Tibial artery (tissue), 4 donors: ENCODE results near the gene ATP13A3.

Source experiments
- DNase-seq, 2 donors: peaks; one replicate each; pipeline ENCODE4 v3.0.0-alpha.2; 2019
- H3K27ac ChIP-seq, 2 donors: fragments of 200-600 bp; sonication (generic) in 1 of 2; 1 replicate in 1 of 2; 2 replicates in 1 of 2; pipeline ENCODE4 v1.5.1; 2018 to 2019; ENCODE audit warnings: mild to moderate bottlenecking in 1 of 2
- H3K27me3 ChIP-seq, 2 donors: fragments of 200-600 bp; sonication (generic) in 1 of 2; one replicate each; pipeline versions ENCODE4 v1.5.1 to v1.6.0; 2016 to 2019
- H3K36me3 ChIP-seq, 3 donors: fragments of 200-600 bp; sonication (generic) in 2 of 3; one replicate each; pipeline ENCODE4 v1.5.1; 2016 to 2019; ENCODE audit warnings: mild to moderate bottlenecking in 2 of 3
- H3K4me1 ChIP-seq, 4 donors: fragments of 200-600 bp; sonication (generic) in 2 of 4; 1 replicate in 3 of 4; 2 replicates in 1 of 4; pipeline ENCODE4 v1.5.1; 2016 to 2019
- H3K4me3 ChIP-seq, 2 donors: fragments of 200-600 bp; sonication (generic) in 1 of 2; 1 replicate in 1 of 2; 2 replicates in 1 of 2; pipeline ENCODE4 v1.5.1; 2018 to 2019; ENCODE audit warnings: mild to moderate bottlenecking in 2 of 2
- H3K9me3 ChIP-seq, 3 donors: fragments of 200-600 bp; sonication (generic) in 1 of 3; one replicate each; pipeline ENCODE4 v1.5.1; 2016 to 2019
- CTCF ChIP-seq, 2 experiments: fragments of 200-600 bp in 1 of 2; fragments of 450-650 bp in 1 of 2; IDR thresholded peaks; one replicate each; pipeline ENCODE4 v1.5.1; 2017 to 2019; ENCODE audit warnings: antibody characterized with exemption in 2 of 2, mild to moderate bottlenecking in 1 of 2, moderate library complexity in 1 of 2
- intact Hi-C: fragments of 100-400 bp; cut with DNase I; formaldehyde crosslinking; loops from one replicate; pipeline ENCODE4 v1.15.0; 2023; ENCODE audit warnings: low total_unique reads

The ATP13A3 gene

DNA sequence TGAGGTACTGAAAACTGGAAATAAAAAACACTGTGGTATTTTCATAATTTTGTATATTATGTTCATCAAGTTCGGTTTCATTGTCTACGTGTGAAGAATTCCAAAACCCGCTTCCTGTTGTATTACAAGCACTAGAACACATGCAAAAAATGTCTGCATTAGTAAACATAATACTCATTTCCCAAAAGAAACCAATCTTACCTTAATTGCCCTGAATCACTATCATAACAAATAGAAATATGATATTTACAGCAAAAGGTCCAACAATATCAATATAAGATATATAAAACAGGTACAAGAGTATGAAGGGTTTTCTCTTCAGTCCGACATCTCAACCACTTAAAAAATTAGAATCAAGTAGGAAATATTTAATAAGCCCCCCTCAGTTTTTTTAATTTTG is 61.4 kb downstream of the ATP13A3 start:
- TF ChIP-seq CTCF (IDR thresholded peaks at IDR 0.05): no peak
- intact Hi-C loops: no loop called here
- H3K36me3 ChIP-seq: peaks cover 49 to 57% (median 57%) of the 10 kb centered on the region in 3 donors
- no peaks in the 10 kb centered on the region for H3K27me3 ChIP-seq
- H3K27ac ChIP-seq: no peak overlapping the region
- no peaks in the 10 kb centered on the region for H3K9me3 ChIP-seq
- H3K4me3 ChIP-seq: no peak overlapping the region
- DNase-seq: no peak
- H3K4me1 ChIP-seq: no peaks in the 10 kb centered on the region

GRCh38 chr3:194424953-194425352 is 61.8 kb downstream of the ATP13A3 start:
- TF ChIP-seq CTCF (IDR thresholded peaks at IDR 0.05): no peak
- Histone ChIP-seq H3K27ac (no peak overlapping the region), H3K36me3 (peaks cover 49 to 54% (median 52%) of the 10 kb centered on the region in 3 donors), H3K9me3 (no peaks in the 10 kb centered on the region), H3K4me1 (no peaks in the 10 kb centered on the region), H3K4me3 (no peak overlapping the region), H3K27me3 (no peaks in the 10 kb centered on the region)
- intact Hi-C loops: no loop called here
- DNase-seq: no peak

- Histone ChIP-seq H3K36me3 (peaks cover 45 to 53% (median 49%) of the 10 kb centered on the region in 3 donors), H3K4me3 (no peak overlapping the region), H3K27ac (no peak overlapping the region), H3K4me1 (no peaks in the 10 kb centered on the region), H3K27me3 (no peaks in the 10 kb centered on the region), H3K9me3 (no peaks in the 10 kb centered on the region)
- TF ChIP-seq CTCF (IDR thresholded peaks at IDR 0.05): no peak
- DNase-seq: no peak
- intact Hi-C loops: no loop called here
Observed at GRCh38 chr3:194424373-194424772, 62.4 kb downstream of the ATP13A3 start.

GRCh38 chr3:194423317-194423716 is 63.5 kb downstream of the ATP13A3 start:
- H3K27ac ChIP-seq: no peak overlapping the region
- intact Hi-C loops: no loop called here

GRCh38 chr3:194422188-194422587 is 64.6 kb downstream of the ATP13A3 start:
- H3K4me1 ChIP-seq: no peaks in the 10 kb centered on the region
- H3K9me3 ChIP-seq: no peaks in the 10 kb centered on the region
- no peak for DNase-seq
- no peak overlapping the region for H3K4me3 ChIP-seq
- no peaks in the 10 kb centered on the region for H3K27me3 ChIP-seq
- intact Hi-C loops: no loop called here
- TF ChIP-seq CTCF (IDR thresholded peaks at IDR 0.05): no peak
- peaks cover 38 to 50% (median 43%) of the 10 kb centered on the region in 3 donors for H3K36me3 ChIP-seq
- H3K27ac ChIP-seq: no peak overlapping the region

More at GRCh38 chr3:194423317-194423716, 63.5 kb downstream of the ATP13A3 start:
- no peak for TF ChIP-seq CTCF (IDR thresholded peaks at IDR 0.05)
- H3K4me1 ChIP-seq: no peaks in the 10 kb centered on the region
- peaks cover 41 to 51% (median 43%) of the 10 kb centered on the region in 3 donors for H3K36me3 ChIP-seq
- H3K4me3 ChIP-seq: no peak overlapping the region
- no peaks in the 10 kb centered on the region for H3K27me3 ChIP-seq
- no peaks in the 10 kb centered on the region for H3K9me3 ChIP-seq
- no peak for DNase-seq

DNA sequence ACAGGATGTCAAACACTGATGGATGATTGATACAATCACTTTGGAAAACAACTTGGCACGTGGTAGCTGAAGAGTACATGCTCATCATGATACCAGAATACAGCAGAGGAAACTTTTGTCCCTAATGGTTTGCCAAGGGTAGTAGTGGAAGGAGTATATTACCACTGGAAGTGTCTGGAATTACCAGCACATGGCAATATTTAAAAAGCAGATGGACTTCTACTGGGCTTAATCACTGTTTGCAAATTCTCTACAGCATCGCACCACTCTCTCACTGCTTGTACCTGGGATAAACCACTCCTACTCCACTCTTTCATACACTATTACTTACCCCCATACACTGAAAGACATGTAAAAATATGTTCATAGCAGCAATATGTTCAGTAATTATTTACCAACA is 68.1 kb downstream of the ATP13A3 start:
- intact Hi-C loops: no loop called here
- no peak for TF ChIP-seq CTCF (IDR thresholded peaks at IDR 0.05)

More for the DNA sequence above, 68.1 kb downstream of the ATP13A3 start:
- Histone ChIP-seq H3K9me3 (no peaks in the 10 kb centered on the region), H3K27ac (no peak overlapping the region), H3K4me1 (no peaks in the 10 kb centered on the region), H3K36me3 (peaks cover 22 to 23% (median 23%) of the 10 kb centered on the region in 3 donors), H3K4me3 (no peak overlapping the region), H3K27me3 (no peaks in the 10 kb centered on the region)
- DNase-seq: no peak
